ENCODE results near the gene LRRC18.

LRRC18 gene

DNA sequence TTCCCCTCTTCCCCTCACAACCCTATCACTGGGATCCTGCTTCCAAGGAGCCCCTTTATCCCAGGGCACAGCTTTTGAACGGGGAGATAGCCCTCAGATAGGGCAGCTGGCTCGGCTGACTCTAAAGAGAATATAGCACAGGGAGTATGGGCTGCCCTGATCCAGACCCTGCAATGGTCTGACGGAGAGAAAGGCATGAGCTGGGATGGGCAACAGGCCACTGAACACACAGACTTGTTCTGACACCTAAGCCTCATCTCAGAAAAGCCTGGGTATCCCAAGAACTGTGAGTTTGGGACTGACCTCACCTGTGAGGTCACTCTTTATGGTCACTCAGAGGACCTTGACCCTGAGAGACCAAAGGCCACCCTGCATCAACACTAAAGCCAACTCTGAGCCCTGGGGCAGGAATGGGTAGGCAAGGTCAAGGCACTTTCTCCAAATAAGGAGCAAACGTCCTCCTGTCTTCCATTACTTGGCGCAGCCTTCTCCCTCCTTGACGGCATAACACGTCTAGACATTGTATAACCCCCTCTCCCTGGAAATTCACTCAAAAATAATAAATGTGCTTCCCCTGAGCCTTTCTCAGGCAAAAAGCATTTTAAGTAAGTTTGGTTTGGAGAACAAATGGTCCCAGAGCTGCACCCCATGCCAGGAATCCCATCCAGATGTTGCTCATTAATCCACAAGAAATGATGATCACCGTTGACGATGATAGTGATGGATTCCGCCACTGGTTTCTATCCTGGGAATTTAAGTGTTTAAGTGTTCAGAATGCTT is 8.2 kb upstream of the LRRC18 start:
- TF ChIP-seq POLR2A (IDR thresholded peaks at IDR 0.05; ENCODE audit: low read depth, low read length) (no peak), PAX5 (IDR thresholded peaks at IDR 0.05; ENCODE audit: insufficient read depth, low read length, severe bottlenecking) (no peak), POU2F2 (IDR thresholded peaks at IDR 0.05; ENCODE audit: low read depth, low read length) (no peak), SPI1 (IDR thresholded peaks at IDR 0.05; ENCODE audit: low read depth, low read length) (no peak), POLR2AphosphoS5 (IDR thresholded peaks at IDR 0.05; ENCODE audit: low read depth, low read length) (no peak), TAF1 (IDR thresholded peaks at IDR 0.05; ENCODE audit: low read depth, low read length) (no peak)
- FAIRE-seq (no peak), DNase-seq (ENCODE audit: insufficient read length, low spot score) (no peak)

DNA sequence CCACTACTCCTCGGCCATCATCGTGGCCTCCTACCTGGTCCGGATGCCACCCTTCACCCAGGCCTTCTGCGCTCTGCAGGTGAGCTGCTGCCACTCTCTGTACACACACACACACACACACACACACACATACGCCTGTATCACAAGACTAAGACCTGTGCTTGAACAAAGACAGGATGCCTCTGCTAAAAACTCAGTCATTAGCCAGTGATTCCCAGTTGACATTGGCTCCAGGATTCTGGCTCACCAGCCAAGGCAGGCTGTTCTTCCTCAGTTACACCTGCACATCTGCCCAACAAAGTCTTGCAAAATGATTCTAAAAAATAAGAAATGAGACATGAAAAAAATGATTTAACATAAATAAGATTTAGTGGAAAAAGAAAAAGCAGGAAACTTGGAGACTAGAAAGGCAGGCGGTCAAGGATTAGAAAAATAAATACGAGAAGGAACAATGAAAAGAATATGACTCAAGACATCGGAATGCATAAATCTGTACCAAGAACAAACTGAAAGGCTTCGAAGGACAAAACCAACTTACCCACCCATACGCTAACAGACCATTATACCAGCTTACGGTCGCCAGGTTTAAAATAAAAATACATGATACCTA is 7.4 kb upstream of the LRRC18 start:
- DNase-seq (ENCODE audit: insufficient read length, low spot score) (no peak), FAIRE-seq (no peak)
- no peak for TF ChIP-seq POLR2AphosphoS5 (IDR thresholded peaks at IDR 0.05; ENCODE audit: low read depth, low read length)
- no peak for TF ChIP-seq PAX5 (IDR thresholded peaks at IDR 0.05; ENCODE audit: insufficient read depth, low read length, severe bottlenecking)
- no peak for TF ChIP-seq POU2F2 (IDR thresholded peaks at IDR 0.05; ENCODE audit: low read depth, low read length)
- TF ChIP-seq POLR2A (IDR thresholded peaks at IDR 0.05; ENCODE audit: low read depth, low read length): no peak
- TF ChIP-seq TAF1 (IDR thresholded peaks at IDR 0.05; ENCODE audit: low read depth, low read length): no peak
- TF ChIP-seq SPI1 (IDR thresholded peaks at IDR 0.05; ENCODE audit: low read depth, low read length): no peak

DNA sequence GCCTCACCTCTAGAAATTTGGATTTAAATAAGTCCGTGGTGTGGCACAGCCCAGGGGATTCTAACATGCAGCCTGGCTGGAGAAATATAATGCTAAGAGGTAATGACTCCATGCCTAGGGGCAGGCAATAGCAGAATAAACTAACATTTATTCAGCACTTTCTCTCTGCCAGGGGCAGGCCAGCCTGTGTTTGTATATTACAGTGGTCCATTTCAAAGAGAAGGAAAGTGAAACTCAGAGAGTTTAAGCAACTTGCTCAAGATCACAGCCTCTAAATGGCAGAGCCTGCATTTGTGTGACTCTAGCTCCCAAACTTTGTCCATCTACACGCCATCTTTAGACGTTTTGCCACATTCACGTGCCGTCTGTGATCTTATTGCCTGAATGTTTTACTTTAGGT is 6.7 kb upstream of the LRRC18 start:
- no peak for FAIRE-seq
- DNase-seq (ENCODE audit: insufficient read length, low spot score): no peak
- no peak for TF ChIP-seq PAX5 (IDR thresholded peaks at IDR 0.05; ENCODE audit: insufficient read depth, low read length, severe bottlenecking)
- no peak for TF ChIP-seq POLR2AphosphoS5 (IDR thresholded peaks at IDR 0.05; ENCODE audit: low read depth, low read length)
- TF ChIP-seq POU2F2 (IDR thresholded peaks at IDR 0.05; ENCODE audit: low read depth, low read length): no peak
- no peak for TF ChIP-seq SPI1 (IDR thresholded peaks at IDR 0.05; ENCODE audit: low read depth, low read length)
- TF ChIP-seq POLR2A (IDR thresholded peaks at IDR 0.05; ENCODE audit: low read depth, low read length): no peak
- TF ChIP-seq TAF1 (IDR thresholded peaks at IDR 0.05; ENCODE audit: low read depth, low read length): no peak

DNA sequence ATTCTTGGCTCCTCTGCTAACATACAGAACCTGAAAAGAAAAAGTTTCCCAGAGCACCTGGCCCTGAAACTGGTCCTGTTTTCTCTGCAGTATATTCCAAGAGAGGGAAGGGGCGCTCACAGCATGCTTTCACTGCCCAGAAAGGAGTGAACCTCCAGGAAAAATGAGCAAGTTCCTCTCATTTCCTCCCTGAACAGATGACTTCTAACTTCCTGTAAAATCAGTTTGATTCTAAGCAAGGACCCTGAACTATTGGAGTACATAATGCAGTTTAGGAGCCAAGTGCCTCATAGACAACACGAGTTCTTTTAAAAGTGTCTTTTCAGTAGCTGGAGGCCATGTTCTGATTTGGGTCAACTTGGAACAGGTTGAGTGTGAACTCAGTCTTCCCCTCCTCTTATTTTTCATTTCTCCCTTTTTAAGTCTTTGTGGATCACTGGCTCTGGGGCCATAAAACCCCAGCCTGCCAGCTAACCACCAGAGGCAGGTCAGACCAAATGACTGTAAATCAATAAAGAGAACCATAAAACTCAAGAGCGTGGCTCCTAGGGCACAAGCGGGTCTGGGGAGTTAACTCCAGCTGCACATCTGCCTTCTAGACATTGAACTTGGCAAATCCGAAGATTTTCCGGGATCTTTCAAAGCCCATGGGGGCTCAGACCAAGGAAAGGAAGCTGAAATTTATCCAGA is 5.9 kb upstream of the LRRC18 start:
- DNase-seq (ENCODE audit: insufficient read length, low spot score) (no peak), FAIRE-seq (no peak)
- TF ChIP-seq POU2F2 (IDR thresholded peaks at IDR 0.05; ENCODE audit: low read depth, low read length) (no peak), POLR2A (IDR thresholded peaks at IDR 0.05; ENCODE audit: low read depth, low read length) (no peak), SPI1 (IDR thresholded peaks at IDR 0.05; ENCODE audit: low read depth, low read length) (no peak), POLR2AphosphoS5 (IDR thresholded peaks at IDR 0.05; ENCODE audit: low read depth, low read length) (no peak), PAX5 (IDR thresholded peaks at IDR 0.05; ENCODE audit: insufficient read depth, low read length, severe bottlenecking) (no peak), TAF1 (IDR thresholded peaks at IDR 0.05; ENCODE audit: low read depth, low read length) (no peak)

DNA sequence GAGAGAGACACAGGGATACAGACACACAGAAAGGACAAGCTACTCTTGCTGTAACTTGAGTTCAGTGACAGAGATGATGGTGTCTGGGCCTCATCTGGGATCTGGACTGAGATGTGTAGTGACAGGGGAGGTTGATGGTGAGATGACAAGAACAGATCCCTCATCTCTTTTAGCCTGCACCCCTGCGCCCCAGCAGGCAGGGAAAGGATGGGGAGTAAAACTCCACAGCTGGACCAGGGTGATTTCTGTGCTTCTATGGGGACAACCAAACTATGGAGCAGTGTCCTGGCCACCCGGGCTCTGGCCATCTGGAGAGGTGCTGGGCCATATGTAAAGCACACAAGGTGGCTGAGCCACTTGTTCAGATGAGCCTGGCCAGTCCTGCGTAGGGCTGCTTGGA is 4.5 kb upstream of the LRRC18 start:
- TF ChIP-seq SPI1 (IDR thresholded peaks at IDR 0.05; ENCODE audit: low read depth, low read length): no peak
- TF ChIP-seq POLR2A (IDR thresholded peaks at IDR 0.05; ENCODE audit: low read depth, low read length): no peak
- TF ChIP-seq TAF1 (IDR thresholded peaks at IDR 0.05; ENCODE audit: low read depth, low read length): no peak
- no peak for TF ChIP-seq POU2F2 (IDR thresholded peaks at IDR 0.05; ENCODE audit: low read depth, low read length)
- no peak for TF ChIP-seq PAX5 (IDR thresholded peaks at IDR 0.05; ENCODE audit: insufficient read depth, low read length, severe bottlenecking)
- no peak for TF ChIP-seq POLR2AphosphoS5 (IDR thresholded peaks at IDR 0.05; ENCODE audit: low read depth, low read length)
- DNase-seq (ENCODE audit: insufficient read length, low spot score) (no peak), FAIRE-seq (no peak)

DNA sequence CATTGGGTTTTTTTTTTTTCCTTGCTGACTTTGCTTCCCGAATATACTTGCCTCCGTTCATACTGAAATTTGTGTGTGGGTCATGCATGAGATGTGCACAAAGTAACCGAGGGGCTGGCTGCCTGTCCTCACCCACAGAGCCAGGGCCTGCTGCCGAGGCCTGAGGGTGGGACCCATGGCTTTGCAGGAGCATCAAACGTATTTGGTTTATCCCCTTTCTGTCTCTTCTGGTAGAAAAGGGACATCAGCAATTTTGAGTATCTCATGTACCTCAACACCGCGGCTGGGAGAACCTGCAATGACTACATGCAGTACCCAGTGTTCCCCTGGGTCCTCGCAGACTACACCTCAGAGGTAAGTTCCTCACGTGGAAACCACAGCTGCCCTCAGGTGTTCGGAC is 3.5 kb upstream of the LRRC18 start:
- TF ChIP-seq PAX5 (IDR thresholded peaks at IDR 0.05; ENCODE audit: insufficient read depth, low read length, severe bottlenecking) (no peak), POLR2AphosphoS5 (IDR thresholded peaks at IDR 0.05; ENCODE audit: low read depth, low read length) (no peak), POLR2A (IDR thresholded peaks at IDR 0.05; ENCODE audit: low read depth, low read length) (no peak), SPI1 (IDR thresholded peaks at IDR 0.05; ENCODE audit: low read depth, low read length) (no peak), POU2F2 (IDR thresholded peaks at IDR 0.05; ENCODE audit: low read depth, low read length) (no peak), TAF1 (IDR thresholded peaks at IDR 0.05; ENCODE audit: low read depth, low read length) (no peak)
- FAIRE-seq: no peak
- no peak for DNase-seq (ENCODE audit: insufficient read length, low spot score)

DNA sequence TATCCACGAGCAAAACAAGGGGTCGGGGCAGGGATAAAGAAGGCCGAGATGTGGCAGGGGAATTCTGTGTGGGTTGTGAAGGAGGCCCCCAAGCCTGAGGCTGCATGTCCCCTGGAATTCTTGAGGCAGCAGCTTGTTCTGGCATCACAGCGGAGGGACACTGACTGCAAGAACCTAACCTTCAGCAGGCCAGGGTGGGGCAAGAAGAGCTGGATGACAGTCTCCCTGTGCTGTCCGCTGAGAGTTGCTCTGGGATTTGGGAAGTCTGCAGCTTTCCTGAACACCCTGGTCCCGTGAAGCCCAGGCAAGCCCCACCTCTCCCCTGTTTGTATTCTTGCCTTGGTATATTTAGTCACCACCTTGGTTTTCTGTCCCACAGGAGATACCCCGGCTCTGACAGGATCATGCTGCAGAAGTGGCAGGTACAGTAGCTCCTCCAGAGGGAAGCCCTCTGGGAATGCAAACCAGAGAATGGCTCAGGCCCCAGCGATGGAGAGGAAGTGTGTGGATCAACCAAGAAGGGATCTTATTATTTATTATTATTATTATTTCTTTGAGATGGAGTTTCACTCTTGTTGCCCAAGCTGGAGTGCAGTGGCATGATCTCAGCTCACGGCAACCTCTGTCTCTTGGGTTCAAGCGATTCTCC is 1.9 kb upstream of the LRRC18 start:
- TF ChIP-seq SPI1 (IDR thresholded peaks at IDR 0.05; ENCODE audit: low read depth, low read length) (no peak), POLR2AphosphoS5 (IDR thresholded peaks at IDR 0.05; ENCODE audit: low read depth, low read length) (no peak), PAX5 (IDR thresholded peaks at IDR 0.05; ENCODE audit: insufficient read depth, low read length, severe bottlenecking) (no peak), POU2F2 (IDR thresholded peaks at IDR 0.05; ENCODE audit: low read depth, low read length) (no peak), TAF1 (IDR thresholded peaks at IDR 0.05; ENCODE audit: low read depth, low read length) (no peak), POLR2A (IDR thresholded peaks at IDR 0.05; ENCODE audit: low read depth, low read length) (no peak)
- FAIRE-seq (no peak), DNase-seq (ENCODE audit: insufficient read length, low spot score) (no peak)

DNA sequence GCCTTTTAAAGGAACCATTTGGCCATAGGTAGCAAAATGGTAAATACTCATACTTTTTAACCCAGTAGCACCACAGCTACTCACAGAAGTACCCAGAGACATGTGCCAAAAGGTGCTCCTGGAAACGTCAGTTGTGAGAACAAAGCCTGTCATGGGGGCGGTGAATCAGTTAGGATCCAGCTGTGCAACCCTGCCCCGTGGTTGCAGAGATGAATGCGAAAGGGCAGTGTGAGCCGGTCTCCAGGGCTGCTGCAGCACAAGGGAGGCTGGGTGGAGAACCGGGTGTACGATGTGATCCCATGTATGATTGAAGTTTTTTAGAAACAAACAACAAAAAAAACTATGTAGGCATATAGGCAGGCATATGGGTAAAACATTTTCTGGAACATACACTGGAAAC is 1.3 kb upstream of the LRRC18 start:
- FAIRE-seq (no peak), DNase-seq (ENCODE audit: insufficient read length, low spot score) (no peak)
- no peak for TF ChIP-seq PAX5 (IDR thresholded peaks at IDR 0.05; ENCODE audit: insufficient read depth, low read length, severe bottlenecking)

DNA sequence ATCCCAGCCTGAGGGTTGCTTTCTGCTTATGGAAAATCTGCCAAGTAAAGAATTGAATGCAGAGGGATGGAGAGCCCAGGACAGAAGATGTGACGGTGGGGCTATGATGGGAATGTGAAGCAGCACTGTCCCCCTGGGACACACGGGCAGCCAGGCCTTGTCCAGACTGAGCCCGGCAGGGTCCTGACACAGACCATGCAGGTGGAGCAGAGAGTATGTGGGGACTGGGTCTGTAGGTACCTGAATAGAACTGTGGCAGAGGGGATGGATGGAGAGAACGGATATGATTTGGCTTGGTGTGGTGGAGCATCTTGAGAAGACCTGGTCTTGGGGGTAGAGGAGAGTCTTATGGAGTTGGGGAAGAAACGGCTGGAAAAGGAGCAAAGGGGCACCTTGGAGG is 732 bp upstream of the LRRC18 start:
- FAIRE-seq (no peak), DNase-seq (ENCODE audit: insufficient read length, low spot score) (no peak)
- TF ChIP-seq SPI1 (IDR thresholded peaks at IDR 0.05; ENCODE audit: low read depth, low read length): no peak
- no peak for TF ChIP-seq POU2F2 (IDR thresholded peaks at IDR 0.05; ENCODE audit: low read depth, low read length)
- no peak for TF ChIP-seq POLR2A (IDR thresholded peaks at IDR 0.05; ENCODE audit: low read depth, low read length)
- no peak for TF ChIP-seq TAF1 (IDR thresholded peaks at IDR 0.05; ENCODE audit: low read depth, low read length)

Data from GM12891 (cell line).